HepG2 (cell line): ENCODE data around the gene OR5L1.

Experiments
- BHLHE40 ChIP-seq: IDR thresholded peaks from 2 replicates; pipeline ENCODE4 v1.6.1; 2011; ENCODE audit warnings: low read length, improper control_type of control experiment
- CTCF ChIP-seq: sonication (generic); formaldehyde crosslinking; IDR thresholded peaks from 2 replicates; pipeline ENCODE4 v1.5.0; 2020; ENCODE audit warnings: mild to moderate bottlenecking, missing genetic modification reagents, moderate library complexity
- GPBP1L1 ChIP-seq: sonication (generic); formaldehyde crosslinking; IDR thresholded peaks from 2 replicates; pipeline ENCODE4 v1.5.0; 2020; ENCODE audit warnings: mild to moderate bottlenecking, missing genetic modification reagents
- HMGXB4 ChIP-seq, 2 experiments: sonication (generic) in 1 of 2; formaldehyde crosslinking in 1 of 2; IDR thresholded peaks; 2 replicates each; pipeline versions ENCODE4 v1.4.0 to v1.6.1; 2018 to 2020; ENCODE audit warnings: missing genetic modification reagents in 2 of 2, borderline replicate concordance in 1 of 2, low read depth in 1 of 2, mild to moderate bottlenecking in 1 of 2, missing biosample characterization in 1 of 2
- MXI1 ChIP-seq: IDR thresholded peaks from 3 replicates; pipeline ENCODE4 v1.6.1; 2012; ENCODE audit warnings: low read depth, low read length, inconsistent platforms, borderline replicate concordance
- PHF21A ChIP-seq: sonication (generic); formaldehyde crosslinking; IDR thresholded peaks from 2 replicates; pipeline ENCODE4 v1.5.0; 2020; ENCODE audit warnings: mild to moderate bottlenecking, missing genetic modification reagents
- RAD21 ChIP-seq: fragments of 450-650 bp; formaldehyde crosslinking; IDR thresholded peaks from 2 replicates; pipeline ENCODE4 v1.5.0; 2020; ENCODE audit warnings: mild to moderate bottlenecking
- TRIM22 ChIP-seq: fragments of 450-650 bp; IDR thresholded peaks from 2 replicates; pipeline ENCODE4 v1.6.1; 2017
- TF ChIP-seq, protein P1 (sequence below): sonication (generic); formaldehyde crosslinking; IDR thresholded peaks from 2 replicates; pipeline ENCODE4 v1.4.0; 2020; ENCODE audit warnings: missing genetic modification reagents
- TF ChIP-seq, protein P2 (sequence below): IDR thresholded peaks from 2 replicates; pipeline ENCODE4 v1.6.1; 2012; ENCODE audit warnings: inconsistent platforms

DNA sequence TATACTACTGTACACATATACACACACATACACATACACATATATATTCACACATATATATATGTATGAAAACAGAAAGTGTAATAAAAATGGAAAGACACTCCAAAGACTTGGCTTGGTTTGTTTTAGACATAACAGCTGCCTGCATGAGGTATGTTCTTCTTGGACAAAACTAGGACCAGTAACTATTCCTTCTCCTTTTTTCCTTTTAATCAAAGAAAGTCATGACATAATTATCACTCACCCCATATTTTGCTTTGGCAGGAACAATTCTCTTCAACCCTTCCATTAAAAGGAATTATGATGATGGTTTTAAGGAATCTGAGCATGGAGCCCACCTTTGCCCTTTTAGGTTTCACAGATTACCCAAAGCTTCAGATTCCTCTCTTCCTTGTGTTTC, 15.9 kb upstream of the OR5L1 start, which contains the start of gene OR5D14:
- TF ChIP-seq MXI1, result no peak
- no peak for TF ChIP-seq CTCF (CRISPR knock-in tag)
- TF ChIP-seq HMGXB4 (CRISPR knock-in tag; IDR thresholded peaks at IDR 0.05; ENCODE audit: borderline replicate concordance in 1 of 2, low read depth in 1 of 2), result no peak
- no peak for TF ChIP-seq RAD21 (CRISPR knock-in tag)
- no peak for TF ChIP-seq PHF21A (CRISPR knock-in tag)
- TF ChIP-seq, protein P1, sequence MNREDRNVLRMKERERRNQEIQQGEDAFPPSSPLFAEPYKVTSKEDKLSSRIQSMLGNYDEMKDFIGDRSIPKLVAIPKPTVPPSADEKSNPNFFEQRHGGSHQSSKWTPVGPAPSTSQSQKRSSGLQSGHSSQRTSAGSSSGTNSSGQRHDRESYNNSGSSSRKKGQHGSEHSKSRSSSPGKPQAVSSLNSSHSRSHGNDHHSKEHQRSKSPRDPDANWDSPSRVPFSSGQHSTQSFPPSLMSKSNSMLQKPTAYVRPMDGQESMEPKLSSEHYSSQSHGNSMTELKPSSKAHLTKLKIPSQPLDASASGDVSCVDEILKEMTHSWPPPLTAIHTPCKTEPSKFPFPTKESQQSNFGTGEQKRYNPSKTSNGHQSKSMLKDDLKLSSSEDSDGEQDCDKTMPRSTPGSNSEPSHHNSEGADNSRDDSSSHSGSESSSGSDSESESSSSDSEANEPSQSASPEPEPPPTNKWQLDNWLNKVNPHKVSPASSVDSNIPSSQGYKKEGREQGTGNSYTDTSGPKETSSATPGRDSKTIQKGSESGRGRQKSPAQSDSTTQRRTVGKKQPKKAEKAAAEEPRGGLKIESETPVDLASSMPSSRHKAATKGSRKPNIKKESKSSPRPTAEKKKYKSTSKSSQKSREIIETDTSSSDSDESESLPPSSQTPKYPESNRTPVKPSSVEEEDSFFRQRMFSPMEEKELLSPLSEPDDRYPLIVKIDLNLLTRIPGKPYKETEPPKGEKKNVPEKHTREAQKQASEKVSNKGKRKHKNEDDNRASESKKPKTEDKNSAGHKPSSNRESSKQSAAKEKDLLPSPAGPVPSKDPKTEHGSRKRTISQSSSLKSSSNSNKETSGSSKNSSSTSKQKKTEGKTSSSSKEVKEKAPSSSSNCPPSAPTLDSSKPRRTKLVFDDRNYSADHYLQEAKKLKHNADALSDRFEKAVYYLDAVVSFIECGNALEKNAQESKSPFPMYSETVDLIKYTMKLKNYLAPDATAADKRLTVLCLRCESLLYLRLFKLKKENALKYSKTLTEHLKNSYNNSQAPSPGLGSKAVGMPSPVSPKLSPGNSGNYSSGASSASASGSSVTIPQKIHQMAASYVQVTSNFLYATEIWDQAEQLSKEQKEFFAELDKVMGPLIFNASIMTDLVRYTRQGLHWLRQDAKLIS, result no peak
- no peak for TF ChIP-seq BHLHE40
- TF ChIP-seq, protein P2, sequence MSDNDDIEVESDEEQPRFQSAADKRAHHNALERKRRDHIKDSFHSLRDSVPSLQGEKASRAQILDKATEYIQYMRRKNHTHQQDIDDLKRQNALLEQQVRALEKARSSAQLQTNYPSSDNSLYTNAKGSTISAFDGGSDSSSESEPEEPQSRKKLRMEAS, result no peak
- no peak for TF ChIP-seq GPBP1L1 (CRISPR knock-in tag)
- no peak for TF ChIP-seq TRIM22
